ENCODE data around the gene RPL22L1. TPM values are rescaled to one million over a fixed set of nuclear protein-coding genes. Genes with fewer than 3 reads are reported as not detected.

RPL22L1 gene
- total RNA-seq, 1 experiment from 2014 or later: 409 TPM

- BruUV-seq (replicated peaks): no TSS peak
- no peak for TF ChIP-seq CTCF (IDR thresholded peaks at IDR 0.05; ENCODE audit: unreplicated experiment)
- Mint-ChIP-seq H3K4me1 (ENCODE audit: insufficient read depth, unreplicated experiment) (peaks cover 5% of the 10 kb centered on the region), H3K4me3 (ENCODE audit: unreplicated experiment) (no peak overlapping the region), H3K9me3 (ENCODE audit: unreplicated experiment) (peaks cover 18% of the 10 kb centered on the region), H3K27ac (ENCODE audit: low read depth, unreplicated experiment) (no peak overlapping the region), H3K27me3 (ENCODE audit: insufficient read depth, unreplicated experiment) (no peaks in the 10 kb centered on the region), H3K36me3 (ENCODE audit: insufficient read depth, unreplicated experiment) (no peaks in the 10 kb centered on the region)
- POLR2A ChIA-PET: interaction anchor here (0.8 to 1.2 kb wide), 2 partner anchors 44 to 84 kb away, joined by 3 to 6 read pairs; partner anchors contain the start of gene RPL22L1
- intact Hi-C loops (cut with micrococcal nuclease): no loop called here
- CTCF ChIA-PET: no interaction called here
- DNase-seq (ENCODE audit: unreplicated experiment): no peak
These were observed 44.2 kb upstream of the RPL22L1 start for GRCh38 chr3:170914212-170914611.

GRCh38 chr3:170911051-170911450, 41.1 kb upstream of the RPL22L1 start:
- Mint-ChIP-seq H3K4me3 (ENCODE audit: unreplicated experiment) (no peak overlapping the region), H3K4me1 (ENCODE audit: insufficient read depth, unreplicated experiment) (peaks cover 5% of the 10 kb centered on the region), H3K27ac (ENCODE audit: low read depth, unreplicated experiment) (no peak overlapping the region), H3K36me3 (ENCODE audit: insufficient read depth, unreplicated experiment) (no peaks in the 10 kb centered on the region), H3K9me3 (ENCODE audit: unreplicated experiment) (peaks cover 7% of the 10 kb centered on the region), H3K27me3 (ENCODE audit: insufficient read depth, unreplicated experiment) (no peaks in the 10 kb centered on the region)
- intact Hi-C loops (cut with micrococcal nuclease): no loop called here
- ChIA-PET POLR2A (interaction anchor here (0.6 to 2.4 kb wide), 2 partner anchors 42 to 93 kb away, joined by 3 to 10 read pairs; partner anchors contain the start of gene RPL22L1), CTCF (interaction anchor here (2.0 kb wide), 1 partner anchor 100 kb away, joined by 11 read pairs; no protein-coding TSS in a partner anchor)
- DNase-seq (ENCODE audit: unreplicated experiment): no peak
- BruUV-seq (replicated peaks): no TSS peak
- TF ChIP-seq CTCF (IDR thresholded peaks at IDR 0.05; ENCODE audit: unreplicated experiment): no peak

- Mint-ChIP-seq H3K4me1 (ENCODE audit: insufficient read depth, unreplicated experiment) (peaks cover 5% of the 10 kb centered on the region), H3K36me3 (ENCODE audit: insufficient read depth, unreplicated experiment) (no peaks in the 10 kb centered on the region), H3K27ac (ENCODE audit: low read depth, unreplicated experiment) (no peak overlapping the region), H3K4me3 (ENCODE audit: unreplicated experiment) (no peak overlapping the region), H3K9me3 (ENCODE audit: unreplicated experiment) (peaks cover 7% of the 10 kb centered on the region), H3K27me3 (ENCODE audit: insufficient read depth, unreplicated experiment) (no peaks in the 10 kb centered on the region)
- intact Hi-C loops (cut with micrococcal nuclease): no loop called here
- ChIA-PET POLR2A (interaction anchor here (0.6 to 2.4 kb wide), 2 partner anchors 41 to 94 kb away, joined by 3 to 10 read pairs; partner anchors contain the start of gene RPL22L1), CTCF (interaction anchor here (0.6 to 2.0 kb wide), 2 partner anchors 99 to 1247 kb away, joined by 3 to 11 read pairs; no protein-coding TSS in a partner anchor)
- no peak for TF ChIP-seq CTCF (IDR thresholded peaks at IDR 0.05; ENCODE audit: unreplicated experiment)
- no TSS peak for BruUV-seq (replicated peaks)
- DNase-seq (ENCODE audit: unreplicated experiment): no peak
These were observed 40.5 kb upstream of the RPL22L1 start for GRCh38 chr3:170910542-170910941.

- no peak for TF ChIP-seq CTCF (IDR thresholded peaks at IDR 0.05; ENCODE audit: unreplicated experiment)
- H3K4me3 Mint-ChIP-seq (ENCODE audit: unreplicated experiment): peak overlapping the region; percentile 39
- peak; percentile 90 for DNase-seq (ENCODE audit: unreplicated experiment)
- H3K27me3 Mint-ChIP-seq (ENCODE audit: insufficient read depth, unreplicated experiment): no peaks in the 10 kb centered on the region
- TSS peak; percentile 85 for BruUV-seq (replicated peaks)
- peaks cover 7% of the 10 kb centered on the region for H3K9me3 Mint-ChIP-seq (ENCODE audit: unreplicated experiment)
- CTCF ChIA-PET: interaction anchor here (1.1 to 2.0 kb wide), 2 partner anchors 40 to 98 kb away, joined by 3 to 11 read pairs; partner anchors contain the start of gene RPL22L1
- H3K27ac Mint-ChIP-seq (ENCODE audit: low read depth, unreplicated experiment): no peak overlapping the region
- peaks cover 5% of the 10 kb centered on the region for H3K4me1 Mint-ChIP-seq (ENCODE audit: insufficient read depth, unreplicated experiment)
- no peaks in the 10 kb centered on the region for H3K36me3 Mint-ChIP-seq (ENCODE audit: insufficient read depth, unreplicated experiment)
- POLR2A ChIA-PET: interaction anchor here (0.6 to 2.4 kb wide), 5 partner anchors 9 to 1651 kb away, joined by 3 to 10 read pairs (median 3); partner anchors contain the start of gene RPL22L1
- intact Hi-C loops (cut with micrococcal nuclease): no loop called here
These were observed 39.3 kb upstream of the RPL22L1 start for GRCh38 chr3:170909129-170909903.

Measured in MCF 10A (cell line).